ENCODE results near the gene DYRK4.

GRCh38 chr12:4587108-4587507 lies 25.1 kb downstream of the DYRK4 start:
- TF ChIP-seq CTCF (IDR thresholded peaks at IDR 0.05): no peak
- no peak for TF ChIP-seq POLR2AphosphoS5 (IDR thresholded peaks at IDR 0.05)
- no peak for TF ChIP-seq POLR2A (IDR thresholded peaks at IDR 0.05)
